ENCODE results near the gene NOTCH4. TPM values are rescaled to one million over a fixed set of nuclear protein-coding genes. Genes with fewer than 3 reads are reported as not detected.
"Not testable (repeated sequence)": the region's sequence is repeated elsewhere in the genome, so short reads cannot be mapped to it uniquely, and the experiment has no call there.

Gene NOTCH4
- polyA plus RNA-seq, 6 donors from 2014 or later: 5.1 to 10.0 (median 8.4) TPM

GRCh38 chr6:32242318-32242813 lies 18.5 kb upstream of the NOTCH4 start:
- not testable (repeated sequence) for ATAC-seq (ENCODE audit: low read depth in 2 of 2); H3K36me3 Mint-ChIP-seq; DNase-seq; H3K9me3 Mint-ChIP-seq; H3K27me3 Mint-ChIP-seq
- peaks cover 11 to 17% (median 15%) of the 10 kb centered on the region in 3 donors for H3K4me1 Mint-ChIP-seq
- peak overlapping the region in 1 of 8 donors; percentile 54 for H3K4me3 Mint-ChIP-seq
- peak overlapping the region in 3 of 6 donors; percentile 57 to 85 (median 85) for H3K27ac Mint-ChIP-seq

GRCh38 chr6:32240686-32241085 lies 16.8 kb upstream of the NOTCH4 start:
- Mint-ChIP-seq H3K4me1 (peaks cover 11 to 17% (median 15%) of the 10 kb centered on the region in 3 donors), H3K4me3 (no peak overlapping the region), H3K36me3 (no peaks in the 10 kb centered on the region), H3K9me3 (no peaks in the 10 kb centered on the region), H3K27ac (peak overlapping the region in 2 of 6 donors; percentile 52 to 68), H3K27me3 (no peaks in the 10 kb centered on the region)
- ATAC-seq (ENCODE audit: low read depth in 2 of 2): no peak
- DNase-seq: no peak

GRCh38 chr6:32239462-32239861 lies 15.6 kb upstream of the NOTCH4 start:
- Mint-ChIP-seq H3K27me3 (peaks cover 0 to 11% (median 0%) of the 10 kb centered on the region in 3 donors), H3K36me3 (no peaks in the 10 kb centered on the region), H3K4me3 (no peak overlapping the region), H3K27ac (peak overlapping the region in 1 of 6 donors; percentile 30), H3K4me1 (peaks cover 4 to 7% (median 5%) of the 10 kb centered on the region in 3 donors), H3K9me3 (no peaks in the 10 kb centered on the region)
- DNase-seq (no peak), ATAC-seq (ENCODE audit: low read depth in 2 of 2) (no peak)

- H3K36me3 Mint-ChIP-seq: no peaks in the 10 kb centered on the region
- peaks cover 0 to 2% (median 0%) of the 10 kb centered on the region in 7 donors for H3K9me3 Mint-ChIP-seq
- peak in 1 of 2 donors; percentile 37 for ATAC-seq (ENCODE audit: low read depth in 2 of 2)
- peaks cover 0 to 11% (median 0%) of the 10 kb centered on the region in 3 donors for H3K27me3 Mint-ChIP-seq
- H3K27ac Mint-ChIP-seq: no peak overlapping the region
- H3K4me3 Mint-ChIP-seq: no peak overlapping the region
- no peak for DNase-seq
- H3K4me1 Mint-ChIP-seq: peaks cover 0 to 4% (median 0%) of the 10 kb centered on the region in 3 donors
Measured at GRCh38 chr6:32234934-32235333, 11.1 kb upstream of the NOTCH4 start.

GRCh38 chr6:32226434-32226833 lies 2.6 kb upstream of the NOTCH4 start:
- no peaks in the 10 kb centered on the region for H3K36me3 Mint-ChIP-seq
- H3K9me3 Mint-ChIP-seq: no peaks in the 10 kb centered on the region
- peaks cover 55 to 72% (median 57%) of the 10 kb centered on the region in 3 donors for H3K4me1 Mint-ChIP-seq
- no peaks in the 10 kb centered on the region for H3K27me3 Mint-ChIP-seq
- peak; percentile 23 for DNase-seq
- ATAC-seq (ENCODE audit: low read depth in 2 of 2): peak; percentile 54 to 58
- peak overlapping the region in 4 of 8 donors; percentile 32 to 82 (median 48) for H3K4me3 Mint-ChIP-seq
- H3K27ac Mint-ChIP-seq: peak overlapping the region; percentile 56 to 97 (median 83)

GRCh38 chr6:32224696-32225095 lies 829 bp upstream of the NOTCH4 start:
- H3K9me3 Mint-ChIP-seq: no peaks in the 10 kb centered on the region
- H3K27ac Mint-ChIP-seq: peak overlapping the region in 4 of 6 donors; percentile 38 to 97 (median 82)
- peak overlapping the region in 3 of 8 donors; percentile 42 to 73 (median 59) for H3K4me3 Mint-ChIP-seq
- H3K36me3 Mint-ChIP-seq: no peaks in the 10 kb centered on the region
- H3K4me1 Mint-ChIP-seq: peaks cover 58 to 76% (median 58%) of the 10 kb centered on the region in 3 donors
- H3K27me3 Mint-ChIP-seq: no peaks in the 10 kb centered on the region
- DNase-seq (peak; percentile 46), ATAC-seq (ENCODE audit: low read depth in 2 of 2) (peak; percentile 88 to 90)

GRCh38 chr6:32222333-32223230 lies 1.3 kb downstream of the NOTCH4 start:
- Mint-ChIP-seq H3K4me3 (peak overlapping the region in 3 of 8 donors; percentile 28 to 48 (median 44)), H3K27ac (peak overlapping the region; percentile 70 to 95 (median 84))

GRCh38 chr6:32220021-32220420 lies 3.8 kb downstream of the NOTCH4 start:
- ATAC-seq (ENCODE audit: low read depth in 2 of 2) (no peak), DNase-seq (no peak)
- no peaks in the 10 kb centered on the region for H3K36me3 Mint-ChIP-seq
- peaks cover 0 to 6% (median 0%) of the 10 kb centered on the region in 3 donors for H3K27me3 Mint-ChIP-seq
- peaks cover 39 to 48% (median 42%) of the 10 kb centered on the region in 3 donors for H3K4me1 Mint-ChIP-seq
- H3K27ac Mint-ChIP-seq: no peak overlapping the region
- H3K4me3 Mint-ChIP-seq: no peak overlapping the region
- no peaks in the 10 kb centered on the region for H3K9me3 Mint-ChIP-seq

More at GRCh38 chr6:32222333-32223230, 1.3 kb downstream of the NOTCH4 start:
- Mint-ChIP-seq H3K27me3 (peaks cover 0 to 3% (median 0%) of the 10 kb centered on the region in 3 donors), H3K9me3 (no peaks in the 10 kb centered on the region), H3K4me1 (peaks cover 45 to 70% (median 52%) of the 10 kb centered on the region in 3 donors), H3K36me3 (no peaks in the 10 kb centered on the region)
- no peak for ATAC-seq (ENCODE audit: low read depth in 2 of 2)
- DNase-seq: no peak

GRCh38 chr6:32218167-32218566 lies 5.7 kb downstream of the NOTCH4 start:
- DNase-seq (no peak), ATAC-seq (ENCODE audit: low read depth in 2 of 2) (no peak)
- peaks cover 0 to 6% (median 0%) of the 10 kb centered on the region in 3 donors for H3K27me3 Mint-ChIP-seq
- no peaks in the 10 kb centered on the region for H3K36me3 Mint-ChIP-seq
- peaks cover 28 to 36% (median 35%) of the 10 kb centered on the region in 3 donors for H3K4me1 Mint-ChIP-seq
- H3K9me3 Mint-ChIP-seq: no peaks in the 10 kb centered on the region
- H3K27ac Mint-ChIP-seq: no peak overlapping the region
- no peak overlapping the region for H3K4me3 Mint-ChIP-seq

GRCh38 chr6:32216998-32217397 lies 6.9 kb downstream of the NOTCH4 start:
- peaks cover 0 to 6% (median 0%) of the 10 kb centered on the region in 3 donors for H3K27me3 Mint-ChIP-seq
- H3K4me3 Mint-ChIP-seq: no peak overlapping the region
- H3K36me3 Mint-ChIP-seq: no peaks in the 10 kb centered on the region
- peaks cover 16 to 26% (median 23%) of the 10 kb centered on the region in 3 donors for H3K4me1 Mint-ChIP-seq
- ATAC-seq (ENCODE audit: low read depth in 2 of 2) (no peak), DNase-seq (no peak)
- no peaks in the 10 kb centered on the region for H3K9me3 Mint-ChIP-seq
- no peak overlapping the region for H3K27ac Mint-ChIP-seq

- H3K27ac Mint-ChIP-seq: no peak overlapping the region
- H3K4me3 Mint-ChIP-seq: no peak overlapping the region
- peaks cover 10 to 23% (median 17%) of the 10 kb centered on the region in 3 donors for H3K4me1 Mint-ChIP-seq
- no peaks in the 10 kb centered on the region for H3K9me3 Mint-ChIP-seq
- no peaks in the 10 kb centered on the region for H3K36me3 Mint-ChIP-seq
- DNase-seq: no peak
- peaks cover 0 to 6% (median 0%) of the 10 kb centered on the region in 3 donors for H3K27me3 Mint-ChIP-seq
- ATAC-seq (ENCODE audit: low read depth in 2 of 2): no peak
Measured at GRCh38 chr6:32216285-32216684, 7.6 kb downstream of the NOTCH4 start.

GRCh38 chr6:32215617-32216016 lies 8.2 kb downstream of the NOTCH4 start:
- no peak for ATAC-seq (ENCODE audit: low read depth in 2 of 2)
- no peaks in the 10 kb centered on the region for H3K36me3 Mint-ChIP-seq
- no peak for DNase-seq
- peak overlapping the region in 1 of 6 donors; percentile 76 for H3K27ac Mint-ChIP-seq
- peaks cover 0 to 6% (median 0%) of the 10 kb centered on the region in 3 donors for H3K27me3 Mint-ChIP-seq
- H3K4me1 Mint-ChIP-seq: peaks cover 10 to 23% (median 16%) of the 10 kb centered on the region in 3 donors
- no peaks in the 10 kb centered on the region for H3K9me3 Mint-ChIP-seq
- H3K4me3 Mint-ChIP-seq: no peak overlapping the region

GRCh38 chr6:32214126-32214525 lies 9.7 kb downstream of the NOTCH4 start:
- peaks cover 9 to 19% (median 10%) of the 10 kb centered on the region in 3 donors for H3K4me1 Mint-ChIP-seq

More at GRCh38 chr6:32214126-32214525, 9.7 kb downstream of the NOTCH4 start:
- Mint-ChIP-seq H3K9me3 (no peaks in the 10 kb centered on the region), H3K4me3 (peak overlapping the region in 1 of 8 donors; percentile 29), H3K27ac (peak overlapping the region in 3 of 6 donors; percentile 5 to 29 (median 26)), H3K36me3 (no peaks in the 10 kb centered on the region), H3K27me3 (peaks cover 0 to 6% (median 0%) of the 10 kb centered on the region in 3 donors)
- DNase-seq (no peak), ATAC-seq (ENCODE audit: low read depth in 2 of 2) (peak; percentile 27 to 59)
